Transverse colon (tissue), 3 donors: ENCODE measurements around the gene RUNX3.

Experiments
- CTCF ChIP-seq, 5 experiments: fragments of 200-600 bp in 3 of 5; fragments of 450-650 bp in 2 of 5; sonication (generic) in 3 of 5; IDR thresholded peaks; 1 replicate in 2 of 5; 2 replicates in 3 of 5; pipeline ENCODE4 v1.5.1; 2016 to 2017; ENCODE audit warnings: antibody characterized with exemption in 5 of 5, inconsistent platforms in 3 of 5, mild to moderate bottlenecking in 2 of 5, moderate library complexity in 1 of 5
- EP300 ChIP-seq: sonication (generic); formaldehyde crosslinking; IDR thresholded peaks from one replicate; pipeline ENCODE4 v1.6.1; 2017; ENCODE audit warnings: antibody characterized with exemption, low read depth

GRCh38 chr1:24900985-24901781 lies 28.9 kb downstream of the RUNX3 start:
- no peak for TF ChIP-seq CTCF (IDR thresholded peaks at IDR 0.05)
- no peak for TF ChIP-seq EP300
